SU-DHL-6 (cell line): ENCODE results near the gene RPS6KC1.
"Not testable (repeated sequence)": the region's sequence is repeated elsewhere in the genome, so short reads cannot be mapped to it uniquely, and the experiment has no call there.

ENCODE experiments used
- H2AFZ ChIP-seq: fragments of 200-600 bp; sonication (generic); 2 replicates; pipeline ENCODE4 v1.6.1; 2014; ENCODE audit warnings: low read depth, mild to moderate bottlenecking, moderate library complexity, mixed read lengths, antibody characterized with exemption, low read length; ENCODE audit not compliant: severe bottlenecking
- H3F3A ChIP-seq: fragments of 200-600 bp; shearing (Covaris generic); 2 replicates; pipeline ENCODE4 v1.6.0; 2016; ENCODE audit warnings: antibody characterized with exemption, mild to moderate bottlenecking; ENCODE audit not compliant: insufficient read depth
- H3K27ac ChIP-seq: fragments of 200-600 bp; sonication (generic); 2 replicates; pipeline ENCODE4 v1.5.1; 2016; ENCODE audit warnings: low read depth, mild to moderate bottlenecking, low read length, moderate library complexity, mixed read lengths
- H3K27me3 ChIP-seq: fragments of 200-600 bp; sonication (generic), shearing (Covaris generic); 2 replicates; pipeline ENCODE4 v1.6.0; 2014; ENCODE audit warnings: mild to moderate bottlenecking, low read length
- H3K36me3 ChIP-seq: fragments of 200-600 bp; sonication (generic); 2 replicates; pipeline ENCODE4 v1.6.1; 2014; ENCODE audit warnings: mild to moderate bottlenecking, low read length, mixed read lengths
- H3K4me2 ChIP-seq: fragments of 300-600, 200-600 bp; shearing (Covaris generic), sonication (generic); 2 replicates; pipeline ENCODE4 v1.6.0; 2014; ENCODE audit warnings: low read length, low read depth, mild to moderate bottlenecking; ENCODE audit not compliant: poor library complexity, severe bottlenecking
- H3K4me3 ChIP-seq: fragments of 200-600 bp; sonication (generic); 2 replicates; pipeline ENCODE4 v1.5.1; 2014; ENCODE audit warnings: antibody characterized with exemption, low read length, mild to moderate bottlenecking, mixed read lengths; ENCODE audit not compliant: insufficient read depth, poor library complexity, severe bottlenecking
- H3K79me2 ChIP-seq: fragments of 200-600 bp; sonication (generic); 2 replicates; pipeline ENCODE4 v1.6.1; 2014; ENCODE audit warnings: mild to moderate bottlenecking, low read length, moderate library complexity; ENCODE audit not compliant: insufficient read depth
- H3K9ac ChIP-seq: fragments of 200-600 bp; sonication (generic); 2 replicates; pipeline ENCODE4 v1.7.0; 2014; ENCODE audit warnings: mild to moderate bottlenecking, low read length
- H3K9me2 ChIP-seq: fragments of 200-600 bp; sonication (generic); replicated peaks from 2 replicates; pipeline ENCODE4 v1.6.1; 2014; ENCODE audit warnings: low read length; ENCODE audit not compliant: insufficient read depth
- H3K9me3 ChIP-seq: fragments of 200-600 bp; sonication (generic); 2 replicates; pipeline ENCODE4 v1.6.1; 2014; ENCODE audit warnings: low read length, mixed read lengths; ENCODE audit not compliant: insufficient read depth
- H4K20me1 ChIP-seq: fragments of 200-600 bp; sonication (generic); 2 replicates; pipeline ENCODE4 v1.6.1; 2014; ENCODE audit warnings: low read depth, mild to moderate bottlenecking, antibody characterized with exemption, low read length, moderate library complexity, mixed read lengths
- CTCF ChIP-seq: fragments of 200-600 bp; sonication (generic); IDR thresholded peaks from one replicate; pipeline ENCODE4 v1.5.1; 2017; ENCODE audit warnings: antibody characterized with exemption, mild to moderate bottlenecking, low read length, moderate library complexity; ENCODE audit not compliant: insufficient read depth, poor library complexity, severe bottlenecking
- EZH2phosphoT487 ChIP-seq: fragments of 200-600 bp; sonication (generic), shearing (Covaris generic); conservative IDR thresholded peaks from 2 replicates; pipeline ENCODE4 v1.6.1; 2018; ENCODE audit warnings: mild to moderate bottlenecking, antibody characterized with exemption, low read length, moderate library complexity, mixed read lengths

Gene RPS6KC1

GRCh38 chr1:213019450-213019849 lies 31.6 kb upstream of the RPS6KC1 start:
- no peak overlapping the region for H2AFZ ChIP-seq
- H3K9me2 ChIP-seq = no peaks in the 10 kb centered on the region
- H3K9me3 ChIP-seq = no peaks in the 10 kb centered on the region
- H3K79me2 ChIP-seq = peaks cover 7% of the 10 kb centered on the region
- TF ChIP-seq CTCF (no peak), EZH2phosphoT487 (no peak)
- no peak overlapping the region for H3K4me2 ChIP-seq
- no peaks in the 10 kb centered on the region for H3F3A ChIP-seq
- H3K9ac ChIP-seq = no peak overlapping the region
- H3K4me3 ChIP-seq = no peak overlapping the region
- no peaks in the 10 kb centered on the region for H3K36me3 ChIP-seq
- H4K20me1 ChIP-seq = no peaks in the 10 kb centered on the region
- H3K27me3 ChIP-seq = no peaks in the 10 kb centered on the region
- H3K27ac ChIP-seq = no peak overlapping the region

GRCh38 chr1:213020016-213020415 lies 31.0 kb upstream of the RPS6KC1 start:
- H3F3A ChIP-seq = no peaks in the 10 kb centered on the region
- H4K20me1 ChIP-seq = no peaks in the 10 kb centered on the region
- H3K9me2 ChIP-seq = no peaks in the 10 kb centered on the region
- H3K27ac ChIP-seq = no peak overlapping the region
- H3K4me2 ChIP-seq = no peak overlapping the region
- no peaks in the 10 kb centered on the region for H3K9me3 ChIP-seq
- H2AFZ ChIP-seq = no peak overlapping the region
- H3K4me3 ChIP-seq = no peak overlapping the region
- TF ChIP-seq EZH2phosphoT487 (no peak), CTCF (no peak)
- no peaks in the 10 kb centered on the region for H3K27me3 ChIP-seq
- H3K36me3 ChIP-seq = no peaks in the 10 kb centered on the region
- peaks cover 2% of the 10 kb centered on the region for H3K79me2 ChIP-seq
- no peak overlapping the region for H3K9ac ChIP-seq

GRCh38 chr1:213027024-213027423 lies 24.0 kb upstream of the RPS6KC1 start:
- not testable (repeated sequence) for H3F3A ChIP-seq, H3K9ac ChIP-seq, H2AFZ ChIP-seq, H3K9me2 ChIP-seq, H3K36me3 ChIP-seq, H3K4me2 ChIP-seq, H3K79me2 ChIP-seq, H4K20me1 ChIP-seq, H3K4me3 ChIP-seq, H3K27me3 ChIP-seq, H3K27ac ChIP-seq, H3K9me3 ChIP-seq

- no peak overlapping the region for H3K27ac ChIP-seq
- H3K4me2 ChIP-seq = no peak overlapping the region
- no peaks in the 10 kb centered on the region for H3K36me3 ChIP-seq
- H2AFZ ChIP-seq = no peak overlapping the region
- no peak overlapping the region for H3K4me3 ChIP-seq
- no peaks in the 10 kb centered on the region for H3K9me3 ChIP-seq
- no peaks in the 10 kb centered on the region for H4K20me1 ChIP-seq
- no peaks in the 10 kb centered on the region for H3K79me2 ChIP-seq
- H3K9me2 ChIP-seq = no peaks in the 10 kb centered on the region
- H3F3A ChIP-seq = no peaks in the 10 kb centered on the region
- no peak for TF ChIP-seq CTCF
- no peak for TF ChIP-seq EZH2phosphoT487
- H3K9ac ChIP-seq = no peak overlapping the region
- no peaks in the 10 kb centered on the region for H3K27me3 ChIP-seq
Measured at GRCh38 chr1:213032651-213033050, 18.4 kb upstream of the RPS6KC1 start.
